ENCODE data around the gene LAP3.
"Not testable (repeated sequence)": the region's sequence is repeated elsewhere in the genome, so short reads cannot be mapped to it uniquely, and the experiment has no call there.

Gene LAP3

DNA sequence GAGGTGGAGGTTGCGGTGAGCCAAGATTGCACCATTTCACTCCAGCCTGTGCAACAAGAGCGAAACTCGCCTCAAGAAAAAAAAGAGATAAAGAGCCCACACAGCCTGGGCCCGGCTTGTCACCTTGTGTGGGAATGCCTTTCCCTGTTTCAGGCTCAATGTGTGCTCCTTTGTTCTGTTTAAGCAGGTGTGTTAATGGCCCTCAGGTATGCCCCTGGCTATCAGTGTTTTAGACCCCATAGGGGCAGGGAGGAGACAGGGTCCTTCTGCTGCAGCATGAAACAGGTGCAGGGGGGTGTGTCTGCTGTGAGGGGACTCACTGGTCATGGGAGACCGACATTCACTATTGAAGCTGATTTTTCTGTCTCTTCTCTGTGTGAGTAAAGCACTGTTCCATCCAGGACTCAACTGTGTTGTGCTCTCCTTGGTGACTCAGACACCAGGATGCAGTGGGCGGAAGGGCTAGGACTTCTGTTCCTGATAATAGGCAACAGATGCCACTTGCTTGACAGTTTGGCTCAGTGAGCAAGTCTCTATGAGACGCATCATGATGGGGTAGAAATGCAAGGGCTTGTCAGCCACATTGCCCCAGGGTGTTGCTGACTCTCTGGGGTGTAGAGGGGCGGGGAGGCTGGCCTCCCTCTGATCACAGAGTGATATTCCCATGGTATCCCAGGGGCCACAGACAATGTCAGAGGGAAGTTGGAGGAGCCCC lies 15.6 kb upstream of the LAP3 start:
- DNase-seq (ENCODE audit: low read depth in 2 of 2), result no peak

GRCh38 chr4:17562157-17562556 lies 14.8 kb upstream of the LAP3 start:
- no peak for DNase-seq (ENCODE audit: low read depth in 2 of 2)

GRCh38 chr4:17565846-17566245 lies 11.2 kb upstream of the LAP3 start:
- no peak for DNase-seq (ENCODE audit: low read depth in 2 of 2)

DNA sequence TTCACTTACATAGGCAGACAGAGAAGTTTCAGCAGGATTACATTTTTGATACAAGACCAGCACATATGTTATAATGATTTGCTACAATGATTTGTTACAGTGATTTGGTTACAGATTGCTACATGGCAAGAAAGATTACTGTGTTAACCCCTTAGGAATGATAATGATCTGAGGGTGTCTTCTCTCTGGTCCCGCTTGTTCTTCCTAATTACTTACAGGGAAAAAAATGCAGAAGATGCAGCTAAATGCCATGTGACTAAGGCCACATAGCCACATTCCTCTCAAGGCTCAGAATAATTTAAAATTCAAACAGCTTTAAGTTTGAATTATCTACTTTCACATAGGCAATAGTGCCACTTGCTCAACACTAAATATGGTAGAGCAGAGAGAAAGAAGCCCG lies 9.7 kb upstream of the LAP3 start:
- DNase-seq (ENCODE audit: low read depth in 2 of 2), result no peak

- no peak for DNase-seq (ENCODE audit: low read depth in 2 of 2)
These were observed 2.8 kb upstream of the LAP3 start for GRCh38 chr4:17574206-17574605.

GRCh38 chr4:17575177-17575576 lies 1.8 kb upstream of the LAP3 start:
- not testable (repeated sequence) for DNase-seq (ENCODE audit: low read depth in 2 of 2)

GRCh38 chr4:17577665-17578481 lies 875 bp downstream of the LAP3 start:
- DNase-seq (ENCODE audit: low read depth in 2 of 2), result peak; percentile 13 to 15

DNA sequence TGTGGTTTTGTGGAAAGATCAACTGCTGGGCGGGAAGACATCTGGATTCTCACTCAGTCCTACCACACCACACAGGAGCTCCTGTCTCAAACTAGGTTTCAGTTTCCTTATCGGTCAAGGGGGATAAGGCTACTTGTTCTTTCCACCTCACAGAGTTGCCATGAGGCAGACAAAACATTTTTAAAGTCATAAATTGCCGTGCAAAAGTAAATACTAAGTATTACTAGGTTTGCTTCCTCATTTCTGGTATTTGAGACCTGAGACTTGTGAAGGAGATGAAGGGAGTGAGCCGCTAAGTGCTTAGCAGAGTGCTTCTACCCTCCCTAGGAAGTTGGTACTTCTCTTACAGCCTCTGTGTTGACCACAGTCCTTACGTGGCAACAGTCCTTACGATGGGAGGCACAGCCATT lies 1.5 kb downstream of the LAP3 start:
- no peak for DNase-seq (ENCODE audit: low read depth in 2 of 2)

GRCh38 chr4:17580969-17581368 lies 4.0 kb downstream of the LAP3 start:
- no peak for DNase-seq (ENCODE audit: low read depth in 2 of 2)

DNA sequence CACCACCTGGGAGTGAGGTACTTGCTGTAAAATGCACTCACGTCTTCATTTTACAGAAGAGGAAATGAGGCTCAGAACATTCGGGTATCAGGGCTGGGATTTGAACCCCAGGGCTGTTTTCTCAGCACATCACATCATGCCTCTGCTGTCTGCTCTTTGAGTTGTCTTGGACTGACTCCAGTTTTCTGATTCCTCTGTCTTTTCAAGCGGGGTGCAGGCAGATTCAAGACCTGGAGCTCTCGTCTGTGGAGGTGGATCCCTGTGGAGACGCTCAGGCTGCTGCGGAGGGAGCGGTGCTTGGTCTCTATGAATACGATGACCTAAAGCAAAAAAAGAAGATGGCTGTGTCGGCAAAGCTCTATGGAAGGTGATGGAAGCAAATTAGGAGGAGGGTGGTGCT lies 6.3 kb downstream of the LAP3 start:
- DNase-seq (ENCODE audit: low read depth in 2 of 2), result no peak

DNA sequence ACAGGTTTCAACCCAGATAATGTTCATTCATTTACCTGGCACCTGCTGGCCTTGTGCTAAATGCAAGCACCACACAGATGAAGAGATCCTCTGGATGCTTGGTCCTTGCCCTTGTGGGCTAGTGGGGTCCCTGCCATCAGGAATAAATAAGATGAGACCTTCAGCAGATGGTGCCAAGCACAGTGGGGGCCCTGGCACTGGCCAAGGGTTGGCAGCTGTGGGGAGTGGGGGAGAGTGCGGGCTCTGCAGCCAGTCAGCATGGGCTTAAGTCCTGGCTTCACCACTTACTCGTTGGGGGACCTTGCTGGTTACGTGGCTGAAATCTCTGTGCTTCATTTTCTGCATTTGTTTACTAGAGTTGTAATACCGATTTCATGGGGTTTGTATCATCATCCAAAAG lies 6.9 kb downstream of the LAP3 start:
- DNase-seq (ENCODE audit: low read depth in 2 of 2), result no peak

GRCh38 chr4:17584521-17585213 lies 7.7 kb downstream of the LAP3 start:
- DNase-seq (ENCODE audit: low read depth in 2 of 2), result no peak

DNA sequence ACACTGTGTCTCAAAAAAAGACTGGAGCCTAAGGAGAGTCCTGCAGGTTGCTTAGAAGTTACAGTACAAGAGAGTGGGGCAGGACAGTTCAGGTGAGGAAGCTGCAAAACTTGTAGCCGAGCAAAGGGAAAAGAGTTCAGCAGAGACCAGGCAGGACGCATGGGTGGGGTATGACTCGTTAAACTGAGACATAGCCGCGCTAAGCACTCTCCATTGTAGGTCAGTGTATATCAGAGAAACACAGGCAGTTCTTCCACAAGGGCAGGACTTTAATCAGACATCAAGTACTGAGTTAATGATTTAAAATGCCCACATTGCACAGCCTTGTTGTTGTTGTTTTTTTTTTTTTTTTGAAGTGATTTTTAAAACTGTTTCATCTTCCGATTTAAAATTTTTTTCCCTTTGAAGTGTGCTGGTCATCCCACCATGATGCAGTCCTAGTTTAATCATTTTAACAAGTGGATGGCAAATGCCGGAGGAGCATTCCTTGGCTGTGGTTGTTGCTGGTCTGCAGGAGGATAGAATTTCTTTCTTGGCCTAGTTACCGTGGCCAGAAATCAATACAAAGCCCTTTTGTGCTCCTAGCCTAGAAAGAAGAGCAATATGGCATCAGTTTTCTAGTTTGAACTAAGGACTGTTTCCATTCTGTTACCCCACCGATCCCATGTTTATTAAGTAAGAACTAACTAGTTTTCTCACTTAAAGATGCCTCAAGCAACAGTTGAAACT lies 10.3 kb downstream of the LAP3 start:
- no peak for DNase-seq (ENCODE audit: low read depth in 2 of 2)

DNA sequence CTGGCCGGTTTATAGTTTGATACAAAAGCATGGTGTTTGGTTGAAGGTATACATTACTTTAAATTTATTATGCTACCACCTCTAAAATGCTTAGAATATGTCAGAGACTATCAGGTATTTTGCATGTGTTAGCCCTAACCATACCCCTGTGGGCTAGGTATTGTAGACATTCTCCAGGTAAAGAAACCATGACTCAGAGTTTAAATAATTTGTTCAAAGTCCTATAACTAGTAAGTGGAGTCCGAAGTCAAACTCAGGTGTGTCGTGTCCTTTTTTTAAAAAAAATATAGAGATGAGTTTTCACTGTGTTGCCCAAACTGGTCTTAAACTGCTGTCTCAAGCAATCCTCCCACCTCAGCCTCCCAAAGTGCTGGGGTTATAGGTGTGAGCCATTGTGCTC lies 12.4 kb downstream of the LAP3 start:
- DNase-seq (ENCODE audit: low read depth in 2 of 2), result no peak

DNA sequence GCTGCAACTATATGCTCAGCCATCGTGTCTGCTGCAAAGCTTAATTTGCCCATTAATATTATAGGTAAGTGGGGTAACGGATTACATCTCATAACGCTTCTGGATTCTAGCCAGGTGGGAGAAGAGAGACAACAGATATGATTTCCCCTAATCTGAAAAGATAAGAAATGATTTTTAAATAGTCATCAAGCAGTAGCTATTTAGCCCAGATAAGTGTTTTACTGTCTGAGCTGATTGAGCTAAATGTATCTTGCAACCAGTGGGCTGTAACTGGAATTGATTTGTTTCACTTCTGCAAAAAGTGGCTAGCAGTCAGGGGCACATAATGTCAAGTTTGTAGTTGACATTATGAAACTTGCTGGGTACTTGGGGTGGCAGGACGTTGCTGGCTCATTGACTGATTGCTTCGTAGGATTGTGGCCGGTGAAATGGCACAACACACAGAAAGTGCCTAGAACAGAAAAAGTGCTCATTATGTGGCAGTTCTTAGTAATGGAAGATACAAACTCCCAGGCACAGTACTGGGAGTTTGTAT lies 18.5 kb downstream of the LAP3 start:
- DNase-seq (ENCODE audit: low read depth in 2 of 2), result no peak

DNA sequence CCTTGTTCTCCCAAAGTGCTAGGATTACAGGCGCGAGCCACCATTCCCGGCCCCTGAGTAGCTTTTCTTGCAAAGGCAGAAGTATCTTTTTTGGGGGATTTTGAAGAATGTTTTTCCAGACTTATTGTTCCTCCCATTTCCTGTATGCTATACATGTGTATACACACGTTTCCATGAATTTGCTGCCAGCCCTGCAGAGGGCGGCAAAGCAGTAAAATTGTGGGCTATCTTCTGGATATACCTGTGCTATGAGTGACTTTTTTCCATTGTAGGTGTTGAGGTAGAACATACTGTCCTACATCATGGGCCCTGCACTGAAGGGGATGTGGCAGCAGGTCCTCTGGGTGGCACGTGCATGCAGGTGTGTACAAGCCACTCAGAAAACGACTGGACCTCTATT lies 20.5 kb downstream of the LAP3 start:
- no peak for DNase-seq (ENCODE audit: low read depth in 2 of 2)

- no peak for DNase-seq (ENCODE audit: low read depth in 2 of 2)
These were observed 22.8 kb downstream of the LAP3 start for GRCh38 chr4:17599826-17600225.

GRCh38 chr4:17605236-17605635 lies 28.2 kb downstream of the LAP3 start:
- DNase-seq (ENCODE audit: low read depth in 2 of 2), result no peak

- no peak for DNase-seq (ENCODE audit: low read depth in 2 of 2)
These were observed 36.9 kb downstream of the LAP3 start for GRCh38 chr4:17613761-17614415.

DNA sequence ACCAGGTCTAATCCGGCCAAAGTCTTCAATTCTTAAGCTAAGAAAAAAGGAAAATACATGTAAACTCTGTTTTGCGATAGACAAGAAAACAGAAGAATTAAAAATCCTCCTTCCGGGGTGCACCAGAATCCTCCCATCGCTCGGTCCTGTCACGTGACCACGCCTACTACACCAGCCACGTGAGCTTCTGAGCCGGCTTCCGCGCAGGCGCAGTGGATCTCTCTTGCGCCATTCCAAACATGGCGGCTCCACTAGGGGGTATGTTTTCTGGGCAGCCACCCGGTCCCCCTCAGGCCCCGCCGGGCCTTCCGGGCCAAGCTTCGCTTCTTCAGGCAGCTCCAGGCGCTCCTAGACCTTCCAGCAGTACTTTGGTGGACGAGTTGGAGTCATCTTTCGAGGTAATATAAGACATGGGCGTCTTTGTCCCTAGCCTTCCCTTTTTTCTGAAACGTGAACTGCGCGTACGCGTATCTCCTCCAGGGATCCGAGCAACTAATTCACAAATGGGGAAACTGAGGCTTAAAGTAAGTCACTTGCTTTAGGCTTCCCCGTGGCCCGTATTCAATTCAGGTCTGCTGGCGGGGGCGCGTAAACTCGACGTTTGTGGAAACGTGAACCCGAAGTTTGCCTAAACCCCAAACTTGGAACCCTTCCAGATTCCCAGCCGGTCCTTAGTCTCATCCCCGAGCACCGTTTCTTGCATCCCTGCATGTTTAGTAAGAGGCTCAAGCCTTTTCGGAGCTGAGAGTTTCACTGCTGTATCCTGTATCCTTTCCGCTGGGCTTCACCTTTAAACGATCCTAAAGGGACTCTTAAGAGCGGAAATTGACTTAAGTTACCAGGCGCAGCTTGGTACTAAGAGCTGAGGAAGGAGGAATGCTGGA lies 37.7 kb downstream of the LAP3 start, which contains the start of gene MED28:
Gene MED28 (plus strand): TSS at position 226 of the 884 bp plus-strand sequence. CDS start 14 bp downstream, at position 240.
- peak; percentile 93 to 95 for DNase-seq (ENCODE audit: low read depth in 2 of 2)
